A549 (cell line): Measurements from ENCODE around the gene STOX1.
"Not testable (repeated sequence)": the region's sequence is repeated elsewhere in the genome, so short reads cannot be mapped to it uniquely, and the experiment has no call there.

Experiments
- ATOH8 ChIP-seq: fragments of 250-450 bp; sonication (Bioruptor Pico); IDR thresholded peaks from 2 replicates; pipeline ENCODE4 v1.5.0; 2020; ENCODE audit warnings: low read depth, mild to moderate bottlenecking, moderate library complexity
- BCL3 ChIP-seq: fragments of >200 bp; sonication (Bioruptor Twin); formaldehyde crosslinking; IDR thresholded peaks from 3 replicates; pipeline ENCODE4 v1.6.1; 2016
- CBX8 ChIP-seq: fragments of 200-600 bp; sonication (generic); IDR thresholded peaks from 2 replicates; pipeline ENCODE4 v1.6.1; 2016
- CHD2 ChIP-seq: fragments of 150-350 bp; IDR thresholded peaks from 2 replicates; pipeline ENCODE4 v1.6.1; 2014; ENCODE audit warnings: low read length; ENCODE audit not compliant: partially characterized antibody
- EP300 ChIP-seq, 2 experiments: fragments of >200 bp; sonication (Bioruptor Twin); formaldehyde crosslinking; IDR thresholded peaks; 2 replicates in 1 of 2; 3 replicates in 1 of 2; pipeline ENCODE4 v1.6.1; 2016 to 2017
- JUNB ChIP-seq: fragments of >200 bp; sonication (Bioruptor Twin); formaldehyde crosslinking; IDR thresholded peaks from 2 replicates; pipeline ENCODE4 v1.6.1; 2016
- POLR2A ChIP-seq: IDR thresholded peaks from 2 replicates; pipeline ENCODE4 v1.6.1; 2012; ENCODE audit warnings: mild to moderate bottlenecking, low read length
- POLR2AphosphoS2 ChIP-seq: conservative IDR thresholded peaks from 2 replicates; pipeline ENCODE4 v1.6.1; 2012; ENCODE audit warnings: low read length, improper control_type of control experiment, inconsistent platforms
- RAD21 ChIP-seq, 2 experiments: fragments of >200 bp in 1 of 2; sonication (Bioruptor Twin) in 1 of 2; formaldehyde crosslinking in 1 of 2; IDR thresholded peaks in 1 of 2; conservative IDR thresholded peaks in 1 of 2; 2 replicates in 1 of 2; 3 replicates in 1 of 2; pipeline ENCODE4 v1.6.1; 2012 to 2018; ENCODE audit warnings: inconsistent platforms in 1 of 2
- REST ChIP-seq: fragments of 200-600 bp; sonication (generic); IDR thresholded peaks from 2 replicates; pipeline ENCODE4 v1.6.1; 2016; ENCODE audit warnings: antibody characterized with exemption, mild to moderate bottlenecking, moderate library complexity
- RFX5 ChIP-seq: fragments of 450-650 bp; IDR thresholded peaks from 2 replicates; pipeline ENCODE4 v1.7.1; 2014; ENCODE audit warnings: antibody characterized with exemption, mild to moderate bottlenecking, moderate library complexity
- TP53 ChIP-seq: fragments of 250-450 bp; sonication (Bioruptor Pico); IDR thresholded peaks from 2 replicates; pipeline ENCODE4 v1.5.0; 2021; ENCODE audit warnings: mild to moderate bottlenecking, moderate library complexity
- TF ChIP-seq, protein P1 (sequence below): fragments of >200 bp; sonication (Bioruptor Twin); formaldehyde crosslinking; IDR thresholded peaks from 3 replicates; pipeline ENCODE4 v1.5.1; 2016
- TF ChIP-seq, protein P2 (sequence below): IDR thresholded peaks from 2 replicates; pipeline ENCODE4 v1.6.1; 2012

DNA sequence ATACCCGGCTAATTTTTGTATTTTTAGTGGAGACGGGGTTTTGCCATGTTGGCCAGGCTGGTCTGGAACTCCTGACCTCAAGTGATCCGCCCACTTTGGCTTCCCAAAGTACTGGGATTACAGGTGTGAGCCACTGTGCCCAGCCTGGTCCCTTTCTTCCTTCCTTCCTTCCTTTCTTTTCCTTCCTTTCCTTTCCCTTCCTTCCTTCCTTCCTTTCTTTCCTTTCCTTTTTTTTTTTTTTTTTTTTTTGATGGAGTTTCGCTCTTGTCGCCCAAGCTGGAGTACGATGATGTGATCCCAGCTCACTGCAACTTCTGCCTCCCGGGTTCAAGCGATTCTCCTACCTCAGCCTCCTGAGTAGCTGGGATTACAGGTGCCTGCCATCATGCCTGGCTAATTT is 102.6 kb downstream of the STOX1 start:
- TF ChIP-seq, protein P1, sequence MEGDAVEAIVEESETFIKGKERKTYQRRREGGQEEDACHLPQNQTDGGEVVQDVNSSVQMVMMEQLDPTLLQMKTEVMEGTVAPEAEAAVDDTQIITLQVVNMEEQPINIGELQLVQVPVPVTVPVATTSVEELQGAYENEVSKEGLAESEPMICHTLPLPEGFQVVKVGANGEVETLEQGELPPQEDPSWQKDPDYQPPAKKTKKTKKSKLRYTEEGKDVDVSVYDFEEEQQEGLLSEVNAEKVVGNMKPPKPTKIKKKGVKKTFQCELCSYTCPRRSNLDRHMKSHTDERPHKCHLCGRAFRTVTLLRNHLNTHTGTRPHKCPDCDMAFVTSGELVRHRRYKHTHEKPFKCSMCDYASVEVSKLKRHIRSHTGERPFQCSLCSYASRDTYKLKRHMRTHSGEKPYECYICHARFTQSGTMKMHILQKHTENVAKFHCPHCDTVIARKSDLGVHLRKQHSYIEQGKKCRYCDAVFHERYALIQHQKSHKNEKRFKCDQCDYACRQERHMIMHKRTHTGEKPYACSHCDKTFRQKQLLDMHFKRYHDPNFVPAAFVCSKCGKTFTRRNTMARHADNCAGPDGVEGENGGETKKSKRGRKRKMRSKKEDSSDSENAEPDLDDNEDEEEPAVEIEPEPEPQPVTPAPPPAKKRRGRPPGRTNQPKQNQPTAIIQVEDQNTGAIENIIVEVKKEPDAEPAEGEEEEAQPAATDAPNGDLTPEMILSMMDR, result not testable (repeated sequence)
- not testable (repeated sequence) for TF ChIP-seq CBX8; TP53 (CRISPR knock-in tag); REST; RAD21 (conservative IDR thresholded peaks at IDR 0.05 in 1 of 2, IDR thresholded peaks at IDR 0.05 in 1 of 2); POLR2A; POLR2AphosphoS2; BCL3; JUNB; EP300 (IDR thresholded peaks at IDR 0.05); ATOH8 (CRISPR knock-in tag); RFX5; CHD2
- TF ChIP-seq, protein P2, sequence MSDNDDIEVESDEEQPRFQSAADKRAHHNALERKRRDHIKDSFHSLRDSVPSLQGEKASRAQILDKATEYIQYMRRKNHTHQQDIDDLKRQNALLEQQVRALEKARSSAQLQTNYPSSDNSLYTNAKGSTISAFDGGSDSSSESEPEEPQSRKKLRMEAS, result not testable (repeated sequence)
